ENCODE data around the gene GPC1. TPM values are rescaled to one million over a fixed set of nuclear protein-coding genes. Genes with fewer than 3 reads are reported as not detected.

The GPC1 gene
- total and polyA plus RNA-seq, 11 donors = 131 to 316 (median 193) TPM

- 84 to 91% (median 86%) methylated on average over 15 to 16 of the region's 16 CpGs for WGBS, 4 donors
- no peak for TF ChIP-seq CTCF (IDR thresholded peaks at IDR 0.05)
- TF ChIP-seq POLR2A (IDR thresholded peaks at IDR 0.05) = no peak
- DNase-seq (peak in 3 of 5 donors; percentile 3 to 32 (median 14)), ATAC-seq (no peak)
- H3K4me1 ChIP-seq = peaks cover 0 to 33% (median 7%) of the 10 kb centered on the region in 12 donors
- H3K27ac ChIP-seq = no peak overlapping the region
- no peaks in the 10 kb centered on the region for H3K9me3 ChIP-seq
- H3K4me3 ChIP-seq = no peak overlapping the region
- H3K27me3 ChIP-seq = no peaks in the 10 kb centered on the region
- intact Hi-C loops (cut with DNase I) = no loop called here
- H3K36me3 ChIP-seq = peaks cover 0 to 32% (median 6%) of the 10 kb centered on the region in 9 donors
Observed at GRCh38 chr2:240462707-240463273, 27.3 kb downstream of the GPC1 start.

- no peak overlapping the region for H3K27ac ChIP-seq
- peaks cover 0 to 32% (median 6%) of the 10 kb centered on the region in 9 donors for H3K36me3 ChIP-seq
- H3K27me3 ChIP-seq = no peaks in the 10 kb centered on the region
- H3K9me3 ChIP-seq = no peaks in the 10 kb centered on the region
- H3K4me3 ChIP-seq = no peak overlapping the region
- intact Hi-C loops (cut with DNase I) = no loop called here
- TF ChIP-seq CTCF (IDR thresholded peaks at IDR 0.05) = no peak
- no peak for TF ChIP-seq POLR2A (IDR thresholded peaks at IDR 0.05)
- WGBS, 4 donors = 87 to 93% (median 90%) methylated on average over 15 to 22 of the region's 22 CpGs
- ATAC-seq (no peak), DNase-seq (peak; percentile 6 to 67 (median 27))
- peaks cover 0 to 27% (median 7%) of the 10 kb centered on the region in 12 donors for H3K4me1 ChIP-seq
Observed at GRCh38 chr2:240463274-240463865, 27.9 kb downstream of the GPC1 start.

- H3K36me3 ChIP-seq = peaks cover 0 to 32% (median 6%) of the 10 kb centered on the region in 9 donors
- intact Hi-C loops (cut with DNase I) = no loop called here
- H3K4me3 ChIP-seq = no peak overlapping the region
- WGBS, 4 donors = 95 to 97% (median 96%) methylated on average over 12 to 21 of the region's 21 CpGs
- H3K4me1 ChIP-seq = peaks cover 0 to 22% (median 7%) of the 10 kb centered on the region in 12 donors
- no peak overlapping the region for H3K27ac ChIP-seq
- peak in 4 of 5 donors; percentile 3 to 44 (median 16) for DNase-seq
- H3K27me3 ChIP-seq = no peaks in the 10 kb centered on the region
- no peak for ATAC-seq
- no peaks in the 10 kb centered on the region for H3K9me3 ChIP-seq
- TF ChIP-seq CTCF (IDR thresholded peaks at IDR 0.05) = no peak
Observed at GRCh38 chr2:240463866-240464481, 28.5 kb downstream of the GPC1 start.

GRCh38 chr2:240464514-240465241 lies 29.2 kb downstream of the GPC1 start:
- H3K36me3 ChIP-seq = peaks cover 0 to 32% (median 6%) of the 10 kb centered on the region in 9 donors
- TF ChIP-seq POLR2A (IDR thresholded peaks at IDR 0.05) (no peak), CTCF (IDR thresholded peaks at IDR 0.05) (no peak)
- DNase-seq (peak in 4 of 5 donors; percentile 4 to 62 (median 18)), ATAC-seq (no peak)
- WGBS, 4 donors = 92 to 100% (median 94%) methylated on average over 6 to 43 of the region's 43 CpGs
- no peaks in the 10 kb centered on the region for H3K27me3 ChIP-seq
- H3K27ac ChIP-seq = no peak overlapping the region
- no peaks in the 10 kb centered on the region for H3K9me3 ChIP-seq
- intact Hi-C loops (cut with DNase I) = no loop called here
- no peak overlapping the region for H3K4me3 ChIP-seq
- peaks cover 0 to 17% (median 7%) of the 10 kb centered on the region in 12 donors for H3K4me1 ChIP-seq

Data from heart left ventricle (tissue), 16 donors.